Ishikawa (cell line): ENCODE results near the gene TXNDC15.
A peak's percentile ranks its signal among the peaks of the same experiment; 100 is the strongest.

ENCODE experiments used
- CEBPB ChIP-seq: IDR thresholded peaks from 2 replicates; pipeline ENCODE4 v1.6.1; 2012
- CREB1 ChIP-seq: IDR thresholded peaks from 2 replicates; pipeline ENCODE4 v1.6.1; 2012; ENCODE audit warnings: low read depth
- EGR1 ChIP-seq: IDR thresholded peaks from 2 replicates; pipeline ENCODE4 v1.6.1; 2012
- EP300 ChIP-seq: IDR thresholded peaks from 2 replicates; pipeline ENCODE4 v1.6.1; 2012; ENCODE audit warnings: borderline replicate concordance
- FOXM1 ChIP-seq: IDR thresholded peaks from 2 replicates; pipeline ENCODE4 v1.6.1; 2012; ENCODE audit warnings: low read depth, borderline replicate concordance
- NFIC ChIP-seq: IDR thresholded peaks from 2 replicates; pipeline ENCODE4 v1.6.1; 2012
- RAD21 ChIP-seq: IDR thresholded peaks from 2 replicates; pipeline ENCODE4 v1.6.1; 2012; ENCODE audit warnings: low read depth
- REST ChIP-seq: IDR thresholded peaks from 2 replicates; pipeline ENCODE4 v1.6.1; 2012; ENCODE audit warnings: low read depth, mild to moderate bottlenecking
- TAF1 ChIP-seq: IDR thresholded peaks from 2 replicates; pipeline ENCODE4 v1.6.1; 2012; ENCODE audit warnings: low read depth, mild to moderate bottlenecking
- TCF12 ChIP-seq: IDR thresholded peaks from 2 replicates; pipeline ENCODE4 v1.6.1; 2012; ENCODE audit warnings: low read depth
- TEAD4 ChIP-seq: IDR thresholded peaks from 2 replicates; pipeline ENCODE4 v1.6.1; 2012
- YY1 ChIP-seq: IDR thresholded peaks from 2 replicates; pipeline ENCODE4 v1.6.1; 2012; ENCODE audit warnings: low read depth
- ZBTB7A ChIP-seq: IDR thresholded peaks from 2 replicates; pipeline ENCODE4 v1.6.1; 2012; ENCODE audit warnings: low read depth
- TF ChIP-seq, protein P1 (sequence below): IDR thresholded peaks from 2 replicates; pipeline ENCODE4 v1.6.1; 2012
- TF ChIP-seq, protein P2 (sequence below): IDR thresholded peaks from 2 replicates; pipeline ENCODE4 v1.6.1; 2012

TXNDC15 gene

DNA sequence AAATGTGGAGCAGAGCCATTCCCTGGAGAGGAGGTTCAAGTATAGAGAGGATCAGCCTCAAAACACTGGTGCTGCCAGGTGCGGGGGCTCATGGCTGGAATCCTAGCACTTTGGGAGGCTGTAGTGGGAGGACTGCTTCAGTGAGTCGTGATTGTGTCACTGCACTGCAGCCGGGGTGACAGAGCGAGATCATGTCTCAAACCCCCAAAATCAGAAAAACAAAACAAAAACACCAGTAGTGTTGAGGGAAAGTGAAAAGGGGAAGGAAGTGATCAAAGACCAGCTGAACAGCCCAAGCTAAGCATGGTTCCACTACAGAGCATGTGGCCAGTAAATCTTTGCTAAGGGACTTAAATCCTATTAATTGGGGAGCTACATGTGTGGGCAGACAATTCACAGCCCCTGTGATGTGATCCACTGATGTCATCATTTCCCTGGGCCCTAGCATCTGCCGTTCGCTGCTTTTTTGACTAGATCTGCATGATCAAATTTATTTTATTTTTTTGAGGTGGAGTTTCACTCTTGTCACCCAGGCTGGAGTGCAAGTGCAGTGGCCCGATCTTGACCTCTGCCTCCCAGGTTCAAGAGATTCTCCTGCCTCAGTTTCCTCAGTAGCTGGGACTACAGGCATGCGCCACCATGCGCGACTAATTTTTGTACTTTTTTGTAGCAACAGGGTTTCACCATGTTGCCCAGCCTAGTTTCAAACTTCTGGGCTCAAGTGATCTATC, 28.1 kb downstream of the TXNDC15 start:
- TF ChIP-seq, protein P1, sequence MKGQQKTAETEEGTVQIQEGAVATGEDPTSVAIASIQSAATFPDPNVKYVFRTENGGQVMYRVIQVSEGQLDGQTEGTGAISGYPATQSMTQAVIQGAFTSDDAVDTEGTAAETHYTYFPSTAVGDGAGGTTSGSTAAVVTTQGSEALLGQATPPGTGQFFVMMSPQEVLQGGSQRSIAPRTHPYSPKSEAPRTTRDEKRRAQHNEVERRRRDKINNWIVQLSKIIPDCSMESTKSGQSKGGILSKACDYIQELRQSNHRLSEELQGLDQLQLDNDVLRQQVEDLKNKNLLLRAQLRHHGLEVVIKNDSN = no peak
- TF ChIP-seq FOXM1 (no peak), YY1 (no peak), RAD21 (no peak), REST (no peak), TAF1 (no peak), TEAD4 (no peak), CEBPB (no peak), EGR1 (no peak), ZBTB7A (no peak), TCF12 (no peak), CREB1 (no peak), NFIC (no peak), EP300 (no peak)
- TF ChIP-seq, protein P2, sequence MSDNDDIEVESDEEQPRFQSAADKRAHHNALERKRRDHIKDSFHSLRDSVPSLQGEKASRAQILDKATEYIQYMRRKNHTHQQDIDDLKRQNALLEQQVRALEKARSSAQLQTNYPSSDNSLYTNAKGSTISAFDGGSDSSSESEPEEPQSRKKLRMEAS = no peak

GRCh38 chr5:134904610-134905245, 30.6 kb downstream of the TXNDC15 start, which contains the start of gene PCBD2:
Gene PCBD2, plus strand, starts transcription at chr5:134905131. Its CDS starts 9 bp downstream, at chr5:134905140.
- TF ChIP-seq FOXM1 = no peak
- peak; percentile 60 for TF ChIP-seq NFIC
- TF ChIP-seq, protein P1 = no peak
- TF ChIP-seq EGR1 = peak; percentile 81
- TF ChIP-seq YY1 = peak; percentile 84
- TF ChIP-seq REST = no peak
- TF ChIP-seq RAD21 = peak; percentile 49; the same call in 1 of the 2 replicates
- peak; percentile 20; the same call in 1 of the 2 replicates for TF ChIP-seq EP300
- TF ChIP-seq TAF1 = no peak; the same call in 1 of the 2 replicates
- no peak for TF ChIP-seq CREB1
- no peak for TF ChIP-seq CEBPB
- TF ChIP-seq TEAD4 = peak; percentile 15
- TF ChIP-seq, protein P2 = peak; percentile 66
- TF ChIP-seq TCF12 = peak; percentile 23; the same call in 1 of the 2 replicates
- TF ChIP-seq ZBTB7A = peak; percentile 91; the same call in 1 of the 2 replicates

DNA sequence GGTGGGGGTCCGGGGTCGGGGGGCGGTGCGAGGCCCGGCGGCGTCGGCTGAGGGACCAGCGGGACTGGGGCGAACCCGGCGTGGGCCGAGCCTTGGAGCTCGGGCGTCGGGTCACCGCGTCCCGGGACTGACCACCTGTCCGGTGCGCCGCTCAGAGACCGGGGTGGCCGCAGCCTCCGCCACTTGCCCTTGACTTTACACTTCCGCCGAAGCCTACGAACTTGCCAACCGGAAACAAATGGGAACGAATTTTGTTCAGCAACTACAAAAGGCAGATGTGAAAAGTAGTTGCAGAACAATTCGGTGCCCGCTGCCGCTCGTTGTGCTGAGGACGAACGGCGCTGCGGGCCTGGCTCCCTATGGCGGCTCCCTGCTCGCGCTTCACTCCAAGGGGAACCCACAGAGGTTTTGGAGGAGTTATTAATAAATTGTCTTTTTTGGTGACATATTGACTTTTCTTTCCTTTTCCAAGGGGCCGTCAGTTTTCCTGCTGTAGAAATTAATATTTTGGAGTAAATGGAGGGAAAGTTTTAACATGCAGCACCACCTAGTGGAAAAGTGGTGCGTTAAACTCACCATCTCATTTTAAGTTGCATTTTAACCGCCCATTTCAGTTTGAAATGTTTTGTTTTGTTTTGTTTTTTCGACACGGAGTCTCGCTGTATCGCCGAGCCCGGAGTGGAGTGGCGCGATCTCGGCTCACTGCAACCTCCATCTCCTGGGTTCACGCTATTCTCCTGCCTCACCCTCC, 31.2 kb downstream of the TXNDC15 start:
- TF ChIP-seq TCF12 (no peak), CEBPB (no peak), CREB1 (no peak), FOXM1 (peak; percentile 89), TAF1 (no peak; the same call in 1 of the 2 replicates), RAD21 (peak; percentile 52), YY1 (peak; percentile 15; the same call in 1 of the 2 replicates)
- TF ChIP-seq, protein P2 = peak; percentile 42
- TF ChIP-seq, protein P1 = no peak

- TF ChIP-seq EGR1 = no peak
- TF ChIP-seq ZBTB7A = no peak
- TF ChIP-seq CREB1 = no peak
- no peak for TF ChIP-seq TCF12
- no peak for TF ChIP-seq FOXM1
- TF ChIP-seq YY1 = no peak
- no peak for TF ChIP-seq TEAD4
- TF ChIP-seq RAD21 = no peak
- TF ChIP-seq EP300 = no peak
- no peak for TF ChIP-seq CEBPB
- TF ChIP-seq, protein P2 = no peak
- TF ChIP-seq REST = no peak
- TF ChIP-seq, protein P1 = no peak
- no peak for TF ChIP-seq TAF1
- no peak for TF ChIP-seq NFIC
Measured at GRCh38 chr5:134906811-134907210, 32.6 kb downstream of the TXNDC15 start.
